ENCODE measurements around the gene MFRP.

The MFRP gene

DNA sequence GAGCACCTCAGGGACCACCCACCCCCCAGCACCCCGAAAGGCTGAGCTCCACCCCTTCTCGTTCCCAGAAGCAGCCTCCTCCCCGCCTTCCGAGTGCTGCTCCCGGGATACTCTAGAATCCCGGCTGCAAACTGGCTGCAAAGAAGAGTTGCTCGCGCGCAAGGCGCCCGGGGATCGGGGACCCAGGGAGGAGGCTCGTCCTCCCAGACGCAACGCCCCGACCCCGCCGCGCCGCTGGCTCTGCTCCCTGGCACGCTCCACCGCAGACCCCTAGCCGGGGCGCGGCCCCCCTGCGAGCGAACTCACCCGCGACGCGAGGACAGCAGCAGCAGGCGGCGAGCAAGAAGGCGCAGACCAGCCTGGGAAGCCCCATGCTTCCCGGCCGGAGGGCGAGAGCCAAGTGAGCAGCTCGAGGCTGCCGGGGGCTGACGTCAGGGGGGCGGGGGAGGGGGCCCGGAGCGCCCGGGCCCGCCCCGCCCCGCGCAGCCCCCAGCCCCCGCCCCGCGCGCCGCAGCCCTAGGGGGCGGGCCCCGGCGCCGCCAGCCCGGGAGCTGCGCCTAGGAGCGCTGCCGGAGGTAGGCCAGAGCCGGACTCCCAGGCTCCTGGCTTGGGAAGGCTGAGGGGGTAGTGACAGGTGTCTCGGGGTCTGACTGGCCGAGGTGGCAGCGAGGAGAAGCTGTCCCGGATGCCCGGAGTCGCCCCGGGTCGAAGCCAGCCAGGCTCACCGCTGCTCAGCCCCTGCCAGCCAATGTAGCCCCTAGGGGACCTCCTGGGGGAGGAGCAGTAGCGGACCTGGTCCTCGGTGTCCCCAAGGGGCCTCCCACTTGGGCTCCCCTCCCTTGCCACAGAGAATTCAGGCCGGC is 29.5 kb downstream of the MFRP start, which contains the start of gene MCAM:
TSS of gene MCAM (minus strand) at position 402 of the 863 bp plus-strand sequence. CDS start at position 373, 29 bp downstream.
- DNase-seq, result no peak

DNA sequence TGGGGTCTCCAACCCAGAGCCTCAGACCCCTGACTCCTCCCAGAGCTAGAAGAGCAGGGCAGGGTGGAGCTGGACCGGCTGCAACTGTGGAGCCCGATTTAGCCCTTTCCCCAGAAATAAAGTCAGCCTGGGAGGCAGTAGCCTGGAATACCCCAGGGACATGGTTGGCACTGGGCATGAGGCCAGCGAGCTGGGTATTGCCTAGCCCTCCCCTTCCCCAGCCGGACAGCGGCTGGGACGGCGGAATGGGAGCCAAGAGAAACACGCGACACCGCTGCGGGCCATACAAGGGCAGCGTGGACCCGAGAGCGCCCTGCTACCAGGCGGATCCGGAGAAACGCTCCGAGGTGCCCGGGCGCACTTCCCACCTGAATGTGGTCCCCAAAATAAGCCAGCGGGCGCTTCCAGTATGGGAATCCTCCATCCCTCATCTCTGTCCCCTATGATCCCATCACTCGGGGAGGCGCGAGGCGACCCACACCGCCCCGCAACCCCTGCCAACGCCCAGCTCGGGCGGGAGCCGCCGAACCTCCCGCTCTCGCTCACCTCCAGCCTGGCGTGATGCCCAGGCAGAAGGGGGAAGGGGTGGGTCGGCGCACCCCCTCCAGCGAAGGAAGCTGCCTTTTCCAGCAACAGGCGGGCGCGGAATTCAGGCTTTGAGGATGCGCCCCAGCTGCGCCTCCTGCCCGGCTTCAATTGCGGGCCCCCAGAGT is 30.3 kb downstream of the MFRP start:
- no peak for DNase-seq

DNA sequence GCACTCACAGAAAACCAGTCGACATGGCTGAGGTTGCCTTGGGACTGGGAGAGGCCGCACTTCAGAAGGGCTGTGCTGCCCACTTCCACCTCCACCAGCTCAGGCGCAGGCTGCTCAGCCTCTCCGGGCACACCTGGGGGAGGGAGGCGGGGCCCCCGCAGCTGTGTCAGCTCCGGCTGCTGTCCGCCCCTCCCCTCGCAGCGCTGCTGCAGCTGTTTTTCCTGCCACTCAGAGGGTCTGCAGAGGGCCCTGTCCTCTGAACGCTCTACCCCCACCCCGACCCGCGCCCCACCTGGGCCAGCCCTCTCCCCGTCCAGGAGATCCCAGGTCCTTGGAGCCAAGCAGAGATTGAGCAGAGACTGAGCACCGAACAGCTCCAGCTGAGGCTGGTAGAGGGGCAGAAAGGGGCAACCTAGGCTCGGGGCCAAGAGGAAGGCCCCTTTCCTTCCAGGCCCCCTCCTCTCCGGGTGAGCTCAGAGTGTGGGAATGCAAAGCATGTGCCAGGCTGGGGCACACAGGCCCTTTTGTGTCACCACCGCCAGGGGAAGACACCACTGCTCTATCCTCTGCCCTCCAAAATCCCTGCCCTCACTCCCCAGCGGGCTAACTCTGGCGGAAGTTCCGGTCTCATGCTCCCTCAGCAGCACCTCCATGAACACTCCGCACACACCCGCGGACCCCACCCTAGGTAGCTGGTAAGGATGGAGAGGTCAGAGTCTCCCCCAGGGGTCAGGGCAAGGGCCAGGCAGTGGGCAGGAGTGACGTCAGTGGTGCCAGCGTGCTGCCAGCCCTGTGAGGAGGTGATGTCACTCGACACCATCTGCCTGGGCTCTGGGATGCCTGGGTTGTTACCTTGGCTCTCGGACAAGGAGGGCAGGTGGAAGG is 31.1 kb downstream of the MFRP start:
- DNase-seq, result no peak

DNA sequence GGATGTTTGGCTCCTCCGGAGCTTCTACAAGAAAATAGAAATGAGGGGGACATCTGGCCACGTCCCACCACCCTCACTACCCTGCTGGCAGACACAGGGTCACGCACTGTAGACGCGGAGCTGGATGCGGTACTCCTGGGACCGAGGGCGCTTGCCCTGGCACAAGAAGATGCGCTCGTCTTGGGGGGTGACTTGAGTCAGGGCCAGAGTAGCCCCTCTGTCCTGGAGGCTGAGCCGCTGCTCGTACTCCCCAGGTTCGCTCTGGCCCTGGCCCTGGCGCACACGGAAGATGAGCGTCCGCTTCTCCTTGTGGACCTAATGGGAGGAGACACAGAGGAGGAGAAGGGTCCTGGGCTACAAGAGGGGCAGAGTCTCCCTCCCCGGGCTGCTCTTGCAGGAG is 31.8 kb downstream of the MFRP start:
- DNase-seq, result no peak

DNA sequence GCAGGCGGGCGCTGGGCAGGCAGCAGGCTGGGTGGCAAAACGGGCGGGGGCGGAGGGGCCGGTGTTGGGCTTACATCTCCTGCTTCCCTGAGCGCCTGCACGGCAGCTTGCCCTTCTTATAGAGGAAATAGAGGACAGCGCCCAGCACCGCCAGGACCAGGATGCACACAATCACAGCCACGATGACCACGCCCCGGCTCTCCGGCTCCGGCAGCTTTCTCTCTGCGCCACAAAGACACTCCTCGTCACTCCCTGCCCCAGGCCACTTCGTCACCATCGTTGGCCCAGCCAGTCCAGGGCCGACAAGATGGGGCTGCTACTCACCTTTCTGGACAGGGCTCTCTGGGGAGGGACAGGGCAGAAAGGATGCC is 35.8 kb downstream of the MFRP start:
- no peak for DNase-seq

DNA sequence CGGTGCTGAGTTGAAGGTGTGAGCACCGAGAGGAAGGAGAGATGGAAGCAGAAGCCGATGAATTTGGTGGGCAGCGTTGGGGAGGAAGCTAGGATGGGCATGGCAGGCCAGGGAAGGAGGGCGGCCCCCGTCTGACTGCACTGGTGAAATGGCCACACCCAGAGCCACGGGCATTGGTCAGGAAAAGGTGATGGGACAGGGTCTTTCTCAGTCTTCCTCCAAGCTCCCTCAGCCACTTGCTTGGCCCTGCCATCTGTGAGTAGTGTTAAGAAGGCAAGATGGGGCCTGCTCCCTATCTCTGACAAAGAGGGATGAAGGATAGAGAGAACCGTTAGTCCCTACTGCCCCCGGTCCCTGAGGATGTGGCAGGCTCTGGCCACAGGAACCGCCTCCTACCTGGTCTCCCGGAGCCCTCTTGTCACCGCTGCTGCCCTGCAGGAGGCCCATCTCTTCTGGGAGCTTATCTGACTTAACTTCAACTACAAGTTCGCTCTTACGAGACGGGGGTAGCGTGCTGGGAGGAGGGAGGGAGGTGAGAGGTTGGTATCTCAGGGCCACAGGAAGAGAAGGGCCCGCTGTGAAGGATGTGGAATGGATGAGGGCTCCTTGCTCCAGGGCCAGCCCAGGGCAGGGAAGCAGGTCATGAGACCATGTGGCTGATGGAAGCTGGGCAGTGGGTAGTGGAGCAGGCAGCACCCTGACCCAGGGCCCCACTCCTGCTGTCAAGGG is 36.4 kb downstream of the MFRP start:
- no peak for DNase-seq

DNA sequence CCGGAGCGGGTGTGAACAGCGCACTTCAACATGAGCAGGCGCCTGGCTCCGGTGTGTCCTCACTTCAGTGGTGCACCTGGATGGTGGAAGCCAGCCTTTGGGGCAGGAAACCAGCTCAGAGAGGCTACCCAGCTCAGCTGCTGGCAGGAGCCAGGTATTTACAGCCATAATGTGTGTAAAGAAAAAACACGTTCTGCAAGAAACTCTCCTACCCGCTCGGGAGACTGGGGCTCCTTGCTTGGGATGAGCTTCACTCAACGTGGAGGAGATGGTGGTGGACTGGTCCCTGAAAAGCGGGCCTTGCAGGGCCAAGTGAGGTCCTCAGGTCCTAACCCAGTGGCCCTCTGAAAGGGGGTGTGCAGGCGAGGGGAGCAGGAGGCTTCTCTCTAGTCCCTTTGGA is 37.1 kb downstream of the MFRP start:
- DNase-seq, result no peak

DNA sequence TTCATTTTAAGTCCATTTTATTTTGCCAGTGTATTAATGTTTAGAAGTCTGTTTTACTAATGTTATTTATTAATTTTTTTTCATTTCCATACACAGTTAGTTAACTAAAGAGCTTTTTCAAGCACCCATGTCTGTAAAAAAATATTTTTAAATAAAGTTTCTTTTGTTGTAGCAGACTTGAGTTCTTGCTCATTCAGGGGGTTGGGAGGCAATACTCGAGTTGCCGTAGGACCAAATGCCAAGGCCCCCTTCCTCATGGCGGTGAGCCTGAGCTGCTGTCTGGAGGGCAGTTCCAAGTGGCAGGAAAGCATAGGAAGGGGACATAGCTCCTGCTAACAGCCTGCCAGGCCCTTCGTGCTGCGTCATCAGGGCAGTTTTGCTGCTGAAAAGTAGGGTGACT is 38.5 kb downstream of the MFRP start:
- DNase-seq, result no peak

DNA sequence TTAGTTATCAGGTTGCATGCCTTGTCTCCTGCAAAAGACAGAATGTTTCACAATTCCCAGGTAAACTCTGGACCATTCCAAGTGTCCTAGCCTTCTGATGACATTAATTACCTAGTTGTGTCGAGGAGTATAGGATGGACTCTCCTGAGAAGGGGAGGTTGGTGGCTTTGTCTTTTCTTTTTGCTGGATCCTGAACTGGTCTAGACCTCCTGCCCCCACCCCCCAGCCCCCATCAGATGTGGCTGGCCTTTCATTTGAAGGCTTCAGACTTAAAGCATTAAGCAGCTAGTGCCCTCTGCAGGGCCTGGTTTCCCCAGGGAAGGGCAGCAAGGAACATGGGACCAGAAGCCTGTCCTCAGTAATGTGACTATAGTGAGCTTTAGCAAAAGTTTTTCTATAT is 39.3 kb downstream of the MFRP start:
- DNase-seq, result no peak

DNA sequence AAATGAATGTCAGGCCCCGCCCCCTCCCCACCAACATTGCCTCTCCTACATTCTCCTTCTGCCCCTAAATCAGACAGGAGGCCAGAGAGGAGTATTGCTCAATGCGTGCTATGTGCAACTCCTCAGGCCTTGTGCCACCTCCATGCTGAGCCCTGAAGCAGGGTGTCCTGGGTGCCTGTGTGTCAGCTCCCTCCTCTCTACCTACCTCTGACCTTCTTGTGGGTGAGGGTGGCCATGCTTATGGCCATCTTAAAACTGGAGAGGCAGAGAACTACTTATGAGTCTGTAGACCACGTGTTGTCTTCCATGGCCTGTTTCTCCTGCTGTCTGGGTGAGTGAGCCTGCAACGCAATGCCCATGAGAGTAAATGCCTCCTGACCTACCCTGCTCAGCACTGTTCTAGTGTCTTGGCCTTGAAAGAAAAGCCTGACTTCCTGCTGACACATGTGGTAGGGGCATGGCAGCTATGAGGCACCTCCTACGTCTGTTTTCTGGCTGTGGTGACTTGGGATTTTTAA is 40.1 kb downstream of the MFRP start:
- no peak for DNase-seq

DNA sequence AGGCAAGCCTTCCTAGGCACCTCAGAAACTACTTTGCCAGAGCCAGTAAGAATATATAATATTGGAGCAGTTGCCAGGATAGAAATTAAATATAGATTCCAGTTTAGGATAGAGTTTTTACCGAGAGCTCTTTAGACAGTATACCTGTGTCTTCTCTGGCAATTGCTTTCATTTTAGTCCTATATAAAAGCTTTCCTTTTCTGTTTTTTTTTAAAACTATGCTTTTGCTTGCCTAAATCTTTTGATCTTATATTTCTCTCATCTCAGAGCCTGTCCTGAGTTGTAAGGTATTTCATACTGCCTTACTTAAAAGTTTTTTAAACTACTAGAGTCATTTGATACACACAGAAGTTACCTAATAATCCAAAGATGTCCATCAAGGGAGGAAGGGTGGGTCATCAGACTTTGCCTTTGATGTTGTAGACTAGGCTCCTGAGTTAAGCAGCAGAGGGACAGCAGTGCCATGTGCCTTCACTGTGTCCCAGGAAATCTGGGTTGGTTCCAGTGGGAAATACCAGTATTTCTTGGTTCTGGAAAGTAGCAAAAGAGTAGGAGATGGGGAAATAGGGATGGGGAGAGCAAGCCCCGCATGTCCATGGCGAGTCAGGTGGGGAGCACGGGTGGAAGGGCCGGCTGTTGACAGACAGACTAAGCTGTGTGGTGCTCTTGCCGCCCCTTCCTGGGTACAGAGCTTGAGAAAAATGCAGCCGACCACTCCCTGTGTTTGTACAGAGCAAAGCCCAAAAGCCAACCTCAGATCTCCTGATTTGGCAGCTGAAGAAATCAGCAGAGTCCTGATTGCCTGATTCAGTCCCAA is 40.7 kb downstream of the MFRP start:
- DNase-seq, result no peak

DNA sequence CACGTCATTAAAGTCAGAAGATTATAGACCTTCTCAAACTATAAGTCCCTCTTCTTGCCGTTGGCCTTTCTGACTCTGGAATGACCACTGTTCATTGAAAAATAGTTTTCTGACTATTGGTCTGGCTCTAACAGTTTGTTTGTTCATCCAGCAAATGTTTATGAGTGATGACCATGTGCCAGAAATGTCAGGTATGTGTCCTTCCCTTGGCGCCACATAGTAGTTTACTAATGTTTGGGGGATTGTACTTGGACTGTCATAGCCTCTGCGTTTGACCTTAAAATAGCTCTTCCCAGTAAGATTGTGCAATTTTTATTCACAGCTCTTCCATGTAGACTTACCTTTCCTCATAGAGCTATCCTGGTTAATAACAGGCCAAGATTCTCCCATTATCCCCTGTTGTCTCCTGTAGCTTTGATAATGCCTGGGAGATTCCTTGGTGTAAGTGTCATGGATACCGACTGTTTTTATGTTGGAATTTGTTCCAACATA is 43.2 kb downstream of the MFRP start:
- no peak for DNase-seq

DNA sequence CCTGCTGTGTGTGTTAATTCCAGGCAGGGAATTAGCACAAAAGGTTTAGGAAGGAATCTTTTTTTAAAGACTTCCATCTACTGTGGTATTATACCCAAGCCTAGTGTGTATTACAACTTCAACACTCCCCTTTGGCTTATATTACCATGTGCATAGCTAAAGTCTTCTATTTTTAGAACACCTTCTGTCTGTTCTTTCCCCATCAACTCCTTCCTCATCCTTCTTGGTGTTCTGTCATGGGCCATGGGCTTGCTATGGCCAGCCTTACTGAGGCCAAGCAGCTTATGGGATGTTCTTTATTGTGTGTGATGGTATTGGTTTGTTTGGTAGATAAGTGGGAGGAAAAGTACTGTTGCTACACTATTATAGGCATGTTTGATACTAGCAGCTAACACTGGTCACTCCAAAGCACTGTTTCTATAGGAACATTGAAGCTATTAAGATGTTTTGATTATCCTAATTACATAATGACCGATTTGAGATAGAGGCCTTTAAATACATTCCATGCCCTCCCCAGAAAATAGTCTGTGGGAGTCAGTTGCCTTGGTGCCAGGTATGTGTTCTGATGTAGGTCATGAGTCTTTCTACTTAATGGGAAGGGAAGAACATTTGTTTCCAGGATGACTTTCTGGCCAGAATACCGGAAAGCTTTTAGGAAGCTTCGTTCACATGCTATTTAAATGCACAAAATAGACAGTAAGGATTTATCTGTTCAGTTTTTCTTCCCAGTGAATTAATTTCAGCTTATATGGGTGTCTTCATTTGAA is 46.1 kb downstream of the MFRP start:
- no peak for DNase-seq

DNA sequence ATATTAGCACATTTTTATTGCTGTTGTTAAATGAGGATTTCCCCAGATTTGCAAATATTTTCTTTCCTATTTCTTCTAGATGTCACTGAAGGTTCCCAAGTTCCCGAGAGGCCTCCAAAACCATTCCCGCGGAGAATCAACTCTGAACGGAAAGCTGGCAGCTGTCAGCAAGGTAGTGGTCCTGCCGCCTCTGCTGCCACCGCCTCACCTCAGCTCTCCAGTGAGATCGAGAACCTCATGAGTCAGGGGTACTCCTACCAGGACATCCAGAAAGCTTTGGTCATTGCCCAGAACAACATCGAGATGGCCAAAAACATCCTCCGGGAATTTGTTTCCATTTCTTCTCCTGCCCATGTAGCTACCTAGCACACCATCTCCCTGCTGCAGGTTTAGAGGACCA is 47.1 kb downstream of the MFRP start:
- no peak for DNase-seq

DNA sequence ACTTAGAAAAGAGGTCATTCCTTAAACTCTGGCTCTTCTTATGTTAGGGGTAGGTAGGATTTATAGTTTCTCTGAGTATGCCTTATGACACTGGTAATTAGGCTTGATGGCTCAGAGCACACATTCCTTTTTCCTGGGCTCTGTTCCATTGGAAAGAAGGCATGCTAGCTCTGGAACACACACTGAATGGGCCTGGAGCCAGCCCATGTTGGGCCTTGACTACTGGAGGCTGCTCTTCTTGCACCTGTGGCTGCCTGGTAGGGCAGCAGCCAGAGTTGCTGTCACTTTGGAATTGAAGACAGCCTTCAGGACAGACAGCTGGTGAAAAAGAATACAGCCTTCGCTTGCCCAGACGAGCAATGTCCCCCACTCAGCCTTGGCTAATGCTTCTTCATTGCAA is 47.8 kb downstream of the MFRP start:
- DNase-seq, result no peak

DNA sequence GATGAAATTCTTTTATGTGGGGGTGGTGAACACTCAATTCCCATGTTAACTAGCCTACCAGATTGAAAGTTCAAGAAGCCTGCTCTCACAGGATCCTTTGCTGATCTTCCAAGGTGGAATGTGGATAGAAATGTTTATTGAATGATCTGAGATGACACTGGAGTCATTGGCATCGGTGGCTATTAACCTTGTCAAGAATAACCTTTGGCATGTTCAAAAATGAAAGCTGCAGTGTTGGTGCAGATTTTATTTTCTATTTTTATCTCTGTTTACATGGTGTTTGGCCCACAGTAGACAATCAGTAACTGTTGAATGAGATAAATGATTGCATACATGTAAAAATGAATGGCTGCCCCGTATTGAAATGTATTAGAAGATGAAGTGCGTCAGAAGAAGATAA is 48.6 kb downstream of the MFRP start:
- DNase-seq, result peak; percentile 5

DNA sequence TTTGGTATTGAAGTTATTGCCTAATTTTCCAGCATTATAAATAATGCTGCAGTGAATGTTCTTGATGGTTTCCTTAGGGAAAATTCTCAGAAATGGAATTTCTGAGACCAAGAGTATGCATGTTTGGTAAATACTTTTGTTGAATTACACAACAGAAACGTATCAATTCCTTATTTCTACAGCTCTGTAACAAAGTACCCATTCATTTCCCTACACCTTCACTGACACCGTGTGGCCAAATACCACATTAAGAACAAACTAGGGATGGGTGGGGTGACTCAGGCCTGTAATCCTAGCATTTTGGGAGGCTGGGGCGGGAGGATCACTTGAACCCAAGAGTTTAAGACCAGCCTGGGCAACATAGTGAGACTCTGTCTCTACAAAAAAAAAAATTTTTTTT is 51.3 kb downstream of the MFRP start:
- no peak for DNase-seq

DNA sequence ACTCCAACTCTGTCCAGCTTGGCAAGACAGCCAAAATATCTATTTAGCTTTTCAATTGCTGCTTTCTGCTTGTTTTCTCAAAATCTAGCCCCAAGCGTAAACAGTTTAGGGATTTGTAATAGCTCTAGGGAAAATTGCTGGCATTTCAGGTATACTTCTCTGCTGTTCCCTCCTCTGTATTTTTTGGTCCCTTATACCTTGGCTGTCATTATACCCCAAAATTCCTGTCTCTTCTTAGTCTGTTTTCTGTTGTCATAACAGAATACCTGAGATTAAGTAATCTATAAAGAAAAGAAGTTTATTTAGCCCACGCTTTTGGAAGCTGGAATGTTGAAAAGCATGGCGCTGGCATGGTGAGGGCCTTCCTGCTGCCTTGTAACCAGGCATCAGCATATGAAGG is 53.0 kb downstream of the MFRP start:
- no peak for DNase-seq

DNA sequence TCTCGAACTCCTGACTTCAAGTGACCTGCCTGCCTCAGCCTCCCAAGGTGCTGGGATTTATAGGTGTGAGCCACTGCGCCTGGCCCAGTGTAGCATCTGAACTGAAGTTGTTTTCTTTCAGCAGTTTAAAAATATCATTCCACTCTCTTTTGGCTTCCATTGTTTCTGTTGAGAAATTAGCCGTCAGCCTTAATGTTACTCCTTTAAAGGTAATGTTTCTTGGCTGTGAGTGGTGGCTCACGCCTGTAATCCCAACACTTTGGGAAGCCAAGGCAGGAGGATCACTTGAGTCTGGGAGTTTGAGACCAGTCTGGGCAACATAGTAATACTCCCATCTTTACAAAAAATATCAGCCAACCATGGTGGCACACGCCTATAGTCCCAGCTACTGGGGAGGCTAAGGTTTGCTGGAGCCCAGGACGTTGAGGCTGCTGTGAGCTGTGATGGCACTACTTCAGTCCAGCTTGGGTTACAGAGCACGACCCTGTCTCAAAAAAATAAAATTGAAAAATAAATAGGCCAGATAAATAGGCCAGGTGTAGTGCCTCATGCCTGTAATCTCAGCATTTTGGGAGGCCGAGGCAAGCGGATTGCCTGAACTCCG is 55.5 kb downstream of the MFRP start:
- DNase-seq, result no peak
